ENCODE results near the gene TMEM108.

DNA sequence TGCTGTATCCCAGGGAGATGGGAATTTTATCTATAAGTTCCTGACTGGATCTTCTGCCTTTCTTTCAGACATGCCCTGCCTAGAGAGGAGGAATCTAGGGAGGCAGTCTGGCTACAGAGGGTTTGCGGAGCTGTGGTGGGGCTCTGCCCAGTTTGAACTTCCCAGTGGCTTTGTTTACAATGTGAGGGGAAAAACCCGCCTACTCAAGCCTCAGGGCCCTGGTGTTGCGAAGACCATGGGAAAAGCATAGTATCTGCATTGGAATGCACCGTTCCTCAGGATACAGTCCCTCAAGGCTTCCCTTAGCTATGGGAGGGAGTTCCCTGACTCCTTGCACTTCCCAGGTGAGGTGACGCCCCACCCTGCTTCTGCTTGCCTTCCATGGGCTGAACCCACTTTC lies 168.7 kb downstream of the TMEM108 start:
- TF ChIP-seq POLR2A (IDR thresholded peaks at IDR 0.05) = no peak
- TF ChIP-seq, protein P1, sequence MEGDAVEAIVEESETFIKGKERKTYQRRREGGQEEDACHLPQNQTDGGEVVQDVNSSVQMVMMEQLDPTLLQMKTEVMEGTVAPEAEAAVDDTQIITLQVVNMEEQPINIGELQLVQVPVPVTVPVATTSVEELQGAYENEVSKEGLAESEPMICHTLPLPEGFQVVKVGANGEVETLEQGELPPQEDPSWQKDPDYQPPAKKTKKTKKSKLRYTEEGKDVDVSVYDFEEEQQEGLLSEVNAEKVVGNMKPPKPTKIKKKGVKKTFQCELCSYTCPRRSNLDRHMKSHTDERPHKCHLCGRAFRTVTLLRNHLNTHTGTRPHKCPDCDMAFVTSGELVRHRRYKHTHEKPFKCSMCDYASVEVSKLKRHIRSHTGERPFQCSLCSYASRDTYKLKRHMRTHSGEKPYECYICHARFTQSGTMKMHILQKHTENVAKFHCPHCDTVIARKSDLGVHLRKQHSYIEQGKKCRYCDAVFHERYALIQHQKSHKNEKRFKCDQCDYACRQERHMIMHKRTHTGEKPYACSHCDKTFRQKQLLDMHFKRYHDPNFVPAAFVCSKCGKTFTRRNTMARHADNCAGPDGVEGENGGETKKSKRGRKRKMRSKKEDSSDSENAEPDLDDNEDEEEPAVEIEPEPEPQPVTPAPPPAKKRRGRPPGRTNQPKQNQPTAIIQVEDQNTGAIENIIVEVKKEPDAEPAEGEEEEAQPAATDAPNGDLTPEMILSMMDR (IDR thresholded peaks at IDR 0.05) = no peak

All from body of pancreas (tissue), 4 donors.